HG03342 (cell line): ENCODE results near the gene TNFRSF14.
A peak's percentile ranks its signal among the peaks of the same experiment; 100 is the strongest.

Experiments
- ATAC-seq: cut with Tn5 transposase; IDR thresholded peaks from one replicate; pipeline ENCODE4 v1.9.1; 2021; ENCODE audit warnings: mild to moderate bottlenecking, moderate library complexity; ENCODE audit not compliant: unreplicated experiment

Gene TNFRSF14

DNA sequence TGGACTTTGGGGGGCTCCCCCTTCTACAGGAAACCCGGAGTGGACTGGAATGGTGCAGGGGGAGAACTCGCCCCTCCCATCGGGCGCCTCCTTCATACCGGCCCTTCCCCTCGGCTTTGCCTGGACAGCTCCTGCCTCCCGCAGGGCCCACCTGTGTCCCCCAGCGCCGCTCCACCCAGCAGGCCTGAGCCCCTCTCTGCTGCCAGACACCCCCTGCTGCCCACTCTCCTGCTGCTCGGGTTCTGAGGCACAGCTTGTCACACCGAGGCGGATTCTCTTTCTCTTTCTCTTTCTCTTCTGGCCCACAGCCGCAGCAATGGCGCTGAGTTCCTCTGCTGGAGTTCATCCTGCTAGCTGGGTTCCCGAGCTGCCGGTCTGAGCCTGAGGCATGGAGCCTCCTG lies at the start of gene TNFRSF14:
Gene TNFRSF14, plus strand, starts transcription at position 95 of the 401 bp plus-strand sequence. Its CDS starts 294 bp downstream, at position 389.
- peak; percentile 47 for ATAC-seq

DNA sequence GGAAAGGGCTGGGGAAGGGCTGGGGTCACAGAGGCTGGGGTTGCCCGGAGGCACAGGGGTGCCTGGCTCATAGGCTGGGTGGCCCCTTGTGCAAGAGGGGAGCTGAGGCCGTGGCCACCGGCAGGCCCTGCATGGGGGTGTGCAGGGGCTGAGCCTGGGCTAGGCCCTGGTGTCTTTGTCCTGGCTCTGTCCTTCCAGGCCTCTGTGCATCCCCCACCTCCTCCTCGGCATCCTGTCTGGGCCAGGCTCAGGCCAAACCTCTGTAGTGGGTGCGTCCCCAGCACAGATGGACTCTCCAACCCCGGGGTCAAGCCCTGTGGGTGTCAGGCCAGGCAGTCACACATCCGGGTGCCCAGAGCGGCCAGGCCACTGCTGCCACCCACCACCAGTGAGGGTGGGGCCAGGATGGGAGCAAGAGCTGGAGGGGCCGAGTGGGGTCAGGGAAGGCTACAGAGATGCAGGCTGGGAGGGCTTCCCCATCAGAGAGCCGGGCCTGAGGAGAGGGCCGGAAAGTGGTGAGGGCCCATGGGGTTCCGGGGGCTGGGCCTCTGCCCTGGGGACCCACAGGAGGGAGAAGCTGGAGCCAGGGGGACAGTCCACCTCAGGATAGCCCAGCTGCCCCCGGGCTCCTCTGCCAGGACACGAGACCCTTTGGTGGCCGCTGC lies 49.1 kb upstream of the TNFRSF14 start:
- no peak for ATAC-seq

DNA sequence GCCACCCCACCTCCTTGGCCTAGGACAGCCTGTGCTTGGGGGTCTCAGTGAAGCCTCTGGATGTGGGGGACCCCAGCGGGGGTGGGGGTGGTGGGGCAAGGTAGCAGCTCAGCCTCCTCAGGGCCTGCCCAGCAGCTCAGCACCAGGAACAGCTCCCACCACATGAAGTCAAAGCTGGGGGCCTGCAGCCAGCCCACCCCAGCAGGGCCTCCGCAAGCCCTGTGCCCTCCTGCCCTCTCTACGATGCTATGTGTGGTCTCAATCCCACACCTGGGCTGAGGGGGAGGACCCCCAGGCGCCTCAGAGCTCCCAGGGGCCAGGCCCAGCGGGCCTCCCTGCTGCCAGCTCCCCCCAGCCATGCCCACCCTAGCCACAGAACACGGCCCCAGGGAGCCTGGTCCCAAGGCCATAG lies 48.4 kb upstream of the TNFRSF14 start:
- ATAC-seq: no peak

DNA sequence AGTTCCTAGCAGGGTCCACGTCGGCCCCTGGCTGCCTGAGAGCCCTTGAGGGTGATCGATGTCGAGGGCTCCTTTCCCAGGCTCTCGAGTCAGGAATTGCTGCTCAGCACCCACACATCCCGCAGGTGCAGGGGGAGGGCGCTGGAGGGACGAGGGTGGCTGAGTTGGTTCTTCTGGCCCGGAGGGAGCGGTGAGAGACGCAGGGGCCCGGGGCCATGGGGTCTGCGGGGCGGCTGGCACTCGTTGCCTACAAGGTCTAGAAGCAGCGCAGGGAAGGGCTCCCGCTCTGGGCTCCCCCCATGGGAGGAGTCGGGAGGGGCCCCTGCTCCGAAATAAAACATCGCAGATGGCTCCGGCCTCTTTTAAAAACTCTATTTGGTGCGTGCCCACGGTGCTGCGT lies 48.0 kb upstream of the TNFRSF14 start:
- ATAC-seq: no peak

DNA sequence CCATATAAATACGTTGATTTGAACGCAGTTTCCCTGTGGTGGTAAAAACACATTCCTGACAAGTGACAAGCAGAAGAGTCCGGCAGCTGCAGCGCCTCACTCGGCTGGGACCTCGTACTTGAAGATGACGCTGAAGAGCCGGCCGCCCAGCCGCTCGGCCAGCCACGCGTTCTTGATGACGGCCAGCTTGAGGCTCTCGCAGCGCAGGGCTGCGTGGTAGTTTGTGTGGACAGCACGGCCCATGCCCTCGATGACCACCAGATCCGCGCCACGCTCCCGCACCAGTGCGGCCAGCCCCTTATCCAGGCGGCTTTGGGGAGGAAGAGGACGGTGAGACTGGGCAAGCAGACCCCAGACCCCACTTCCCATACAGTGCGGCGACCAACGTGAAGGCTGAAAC lies 47.4 kb upstream of the TNFRSF14 start:
- ATAC-seq: no peak

DNA sequence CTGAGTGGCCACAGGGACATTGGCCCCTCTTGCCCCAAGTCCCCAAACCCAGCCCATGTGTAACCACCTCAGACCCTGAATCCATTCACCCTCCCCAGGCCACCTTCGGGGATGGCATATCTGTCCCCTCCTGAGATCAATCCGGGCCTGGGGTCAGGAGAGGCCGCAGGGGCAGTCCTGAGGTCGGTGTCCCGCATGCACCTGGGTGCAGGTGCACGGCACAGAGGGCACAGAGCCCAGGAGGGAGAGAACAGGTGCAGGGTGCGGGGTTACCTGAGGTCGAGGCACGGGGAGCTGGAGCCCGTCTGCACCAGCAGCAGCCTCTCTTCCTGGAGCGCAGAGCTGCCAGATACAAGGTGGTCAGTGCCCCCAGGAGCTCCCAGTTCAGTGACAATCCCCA lies 46.6 kb upstream of the TNFRSF14 start:
- no peak for ATAC-seq

DNA sequence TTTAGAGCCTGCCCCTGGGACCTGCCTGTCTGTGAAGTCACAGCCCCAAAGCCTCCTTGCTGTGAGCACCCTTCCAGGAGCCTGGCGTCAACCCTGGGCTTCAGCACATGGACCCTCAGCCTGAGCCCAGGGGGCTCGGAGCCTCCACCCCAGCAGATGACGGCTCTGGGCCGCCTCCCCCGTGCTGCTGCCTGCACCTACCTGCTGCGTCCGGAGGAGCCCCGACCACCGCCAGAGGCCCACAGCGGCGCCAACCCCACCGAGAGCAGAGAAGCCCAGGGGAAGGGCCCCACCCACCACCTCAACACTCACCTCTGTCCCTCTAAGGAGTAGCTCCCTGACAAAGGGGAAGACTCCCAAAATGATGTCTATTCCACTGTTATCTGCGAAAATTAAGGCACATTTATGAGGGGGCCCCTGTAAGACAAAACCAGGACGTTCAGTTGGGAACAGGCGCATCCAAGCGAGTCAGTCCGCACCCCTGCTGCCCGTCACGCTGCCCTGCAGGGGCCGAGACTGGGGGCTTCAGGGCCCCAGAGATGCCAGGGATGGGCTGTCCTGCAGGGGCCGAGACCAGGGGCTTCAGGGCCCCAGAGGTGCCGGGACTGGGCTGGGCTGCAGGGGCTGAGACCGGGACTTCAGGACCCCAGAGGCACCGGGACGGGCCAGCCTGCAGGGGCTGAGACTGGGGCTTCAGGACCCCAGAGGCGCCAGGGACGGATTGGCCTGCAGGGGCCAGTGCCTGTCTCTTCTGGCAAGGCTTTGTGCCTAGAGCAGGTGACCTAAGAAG lies 45.6 kb upstream of the TNFRSF14 start:
- no peak for ATAC-seq

DNA sequence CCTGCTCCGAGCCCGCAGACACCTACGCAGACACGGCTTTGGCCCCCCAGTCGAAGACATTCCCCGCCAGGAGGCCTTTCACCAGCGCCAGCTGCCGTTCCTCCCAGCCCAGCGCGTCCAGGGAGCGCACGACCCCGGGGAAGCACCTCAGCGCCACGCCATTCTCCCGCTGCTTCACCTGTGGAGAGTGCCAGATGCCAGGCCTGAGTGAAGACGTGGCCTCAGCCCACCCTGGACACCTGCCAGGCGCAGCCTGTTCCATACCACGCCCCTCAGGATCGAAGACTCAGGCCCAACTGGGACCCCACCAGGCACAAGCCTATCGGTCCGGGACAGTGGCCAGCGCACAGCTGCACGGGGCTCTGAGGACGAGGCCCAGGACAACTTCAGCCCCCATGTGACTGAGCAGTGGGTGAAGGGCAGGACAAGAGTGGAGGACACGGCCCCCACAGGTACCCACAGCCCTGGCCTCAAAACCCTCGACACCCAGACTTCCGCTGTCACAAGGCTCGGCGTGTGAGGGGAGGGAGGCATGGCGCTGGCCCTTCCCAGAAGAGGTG lies 43.2 kb upstream of the TNFRSF14 start:
- no peak for ATAC-seq

DNA sequence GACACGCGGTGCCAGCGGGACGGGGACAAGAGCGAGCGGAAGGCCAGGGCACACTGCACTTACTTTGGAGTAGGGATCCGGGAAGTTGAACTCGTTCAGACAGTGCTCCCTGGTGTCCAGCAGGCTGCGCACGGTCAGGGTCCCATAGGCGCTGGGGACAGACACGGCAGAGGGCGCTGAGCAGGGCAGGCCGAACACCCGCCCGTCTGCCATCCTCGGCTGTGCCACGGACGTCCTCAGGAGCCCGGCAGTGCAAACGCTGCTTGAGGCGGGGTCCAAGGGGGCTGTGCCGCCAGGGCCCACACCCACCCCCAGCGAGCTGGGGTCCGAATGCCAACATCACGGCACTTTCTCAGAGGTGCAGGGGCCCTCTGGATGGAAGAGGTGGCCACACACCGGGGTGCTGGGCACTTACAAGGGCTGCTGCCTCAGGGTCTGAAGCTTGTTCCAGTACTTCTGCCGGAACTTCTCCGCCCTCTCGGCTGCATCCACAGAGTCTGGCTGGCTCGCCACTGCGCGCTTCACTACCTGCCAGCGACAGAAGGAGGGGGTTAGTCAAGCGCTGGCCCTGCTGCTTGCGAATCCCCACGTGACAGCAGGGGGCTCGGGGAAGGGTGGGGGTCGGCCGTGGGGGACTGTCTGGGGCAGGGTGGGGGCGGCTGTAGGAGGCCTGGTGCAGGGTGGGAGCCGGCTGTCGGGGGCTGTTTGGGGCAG lies 42.1 kb upstream of the TNFRSF14 start:
- ATAC-seq: no peak

DNA sequence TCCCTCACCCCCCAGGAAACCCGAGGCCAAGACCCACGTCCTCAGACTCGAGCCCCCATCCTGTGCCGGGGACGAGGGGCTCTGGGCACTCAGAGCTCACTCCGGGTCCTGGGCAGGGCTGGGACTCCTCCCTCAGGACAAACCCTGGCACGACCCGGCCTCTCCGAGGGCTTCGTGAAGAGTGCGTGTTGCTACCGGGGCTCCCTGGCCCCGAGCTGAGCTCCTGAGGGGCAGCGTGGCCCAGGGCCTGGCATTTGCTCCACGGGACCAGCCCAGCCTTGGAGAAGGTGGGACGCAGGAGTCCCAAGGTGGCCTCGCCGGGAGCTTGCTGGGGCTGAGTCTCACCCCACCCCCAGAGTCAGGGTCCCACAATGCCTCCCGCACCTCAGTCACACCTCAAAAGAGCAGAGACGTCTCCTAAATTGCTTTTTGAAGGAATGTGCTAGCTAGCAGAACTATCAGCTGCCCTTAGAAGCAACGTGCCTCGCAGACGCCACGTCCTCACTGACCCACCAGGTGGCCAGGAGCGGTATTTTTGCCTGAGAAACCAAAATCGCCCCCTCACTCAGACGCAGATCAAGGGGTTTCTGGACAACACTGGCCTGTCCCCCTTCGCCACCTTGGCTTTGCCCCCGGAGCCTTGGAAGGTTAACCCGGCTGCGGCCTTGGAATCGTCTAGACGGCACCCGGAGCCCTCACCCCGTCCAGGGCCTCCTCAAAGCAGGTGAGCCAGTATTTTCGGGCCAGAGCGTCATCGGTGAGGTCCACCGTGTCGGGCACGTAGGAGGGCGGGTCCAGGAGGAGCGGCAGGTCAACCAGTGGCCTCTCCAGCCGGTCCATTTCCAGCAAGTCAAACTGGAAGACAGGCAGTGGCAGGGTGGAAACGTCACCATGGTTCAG lies 41.1 kb upstream of the TNFRSF14 start:
- ATAC-seq: no peak

DNA sequence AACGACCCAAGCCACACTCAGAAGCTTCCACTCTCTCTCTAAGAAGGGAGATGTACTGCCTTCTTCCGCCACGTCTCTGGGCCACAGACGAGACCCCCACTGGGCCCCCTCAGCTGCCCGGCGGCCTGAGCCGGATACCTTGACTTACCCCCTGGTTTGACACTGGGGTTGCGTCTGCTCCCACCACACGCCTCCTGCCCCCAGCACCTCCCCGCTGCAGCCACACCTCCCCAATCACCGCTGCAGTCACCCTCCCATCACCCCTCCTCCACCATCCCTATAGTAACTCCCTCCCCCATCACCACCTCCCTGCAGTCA lies 40.4 kb upstream of the TNFRSF14 start:
- ATAC-seq: no peak

DNA sequence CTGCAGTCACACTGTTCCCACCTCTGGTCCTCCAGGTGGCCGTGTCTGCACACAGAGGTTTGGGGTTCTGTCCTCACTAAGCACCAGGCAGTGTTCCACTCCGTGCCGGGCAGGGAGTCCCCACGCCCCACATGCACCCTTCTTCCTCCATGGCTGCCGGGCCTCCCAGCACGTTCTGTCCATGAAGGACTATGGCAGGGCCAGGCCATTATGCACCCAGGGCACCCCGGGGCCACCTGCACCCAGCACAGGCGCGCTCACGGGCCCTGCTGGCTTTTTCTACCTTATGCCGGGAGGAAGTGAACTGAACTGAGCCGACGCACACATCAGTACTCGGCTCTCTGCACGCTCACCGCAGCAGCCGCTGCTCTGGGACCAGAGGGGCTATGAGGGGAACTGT lies 40.0 kb upstream of the TNFRSF14 start:
- no peak for ATAC-seq

DNA sequence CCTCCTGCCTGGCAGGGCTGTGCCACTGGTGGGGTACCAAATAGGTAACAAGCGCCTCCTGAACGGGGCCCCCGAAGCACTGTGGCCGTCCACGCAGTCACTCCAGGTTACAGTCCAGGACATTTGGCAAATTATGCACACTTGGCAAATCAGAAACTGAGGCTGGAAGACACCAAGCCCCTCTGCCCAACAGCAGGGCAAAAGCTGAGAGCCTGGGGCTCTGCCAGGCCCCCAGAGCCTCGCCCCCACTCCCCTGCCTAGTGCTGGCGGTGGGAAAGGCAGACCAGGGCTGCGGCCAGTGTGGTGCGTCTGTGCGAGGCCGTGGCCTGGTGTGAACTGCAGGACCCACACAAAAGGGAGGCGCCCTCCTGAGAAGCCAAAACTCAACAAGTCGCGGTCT lies 39.2 kb upstream of the TNFRSF14 start:
- ATAC-seq: no peak

DNA sequence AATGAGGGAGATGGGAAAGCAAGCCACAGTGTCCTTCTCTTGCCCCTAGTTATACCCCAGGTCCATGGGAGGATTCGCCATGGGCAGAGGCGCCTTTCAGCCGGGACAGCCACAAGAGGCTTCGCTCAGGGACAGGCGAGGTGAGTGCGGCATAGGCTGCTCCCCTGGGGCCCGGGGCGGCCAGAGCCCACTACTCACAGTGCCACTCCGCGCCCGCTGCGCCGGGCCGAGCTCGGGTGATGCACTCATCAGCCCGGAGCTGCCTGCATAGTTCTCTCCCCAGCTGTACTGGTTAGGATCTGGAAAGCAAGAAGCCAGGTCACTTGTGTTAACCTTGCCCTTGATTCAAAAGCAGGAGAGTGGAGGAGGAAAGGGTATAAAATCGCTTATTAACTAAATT lies 38.2 kb upstream of the TNFRSF14 start:
- ATAC-seq: no peak

DNA sequence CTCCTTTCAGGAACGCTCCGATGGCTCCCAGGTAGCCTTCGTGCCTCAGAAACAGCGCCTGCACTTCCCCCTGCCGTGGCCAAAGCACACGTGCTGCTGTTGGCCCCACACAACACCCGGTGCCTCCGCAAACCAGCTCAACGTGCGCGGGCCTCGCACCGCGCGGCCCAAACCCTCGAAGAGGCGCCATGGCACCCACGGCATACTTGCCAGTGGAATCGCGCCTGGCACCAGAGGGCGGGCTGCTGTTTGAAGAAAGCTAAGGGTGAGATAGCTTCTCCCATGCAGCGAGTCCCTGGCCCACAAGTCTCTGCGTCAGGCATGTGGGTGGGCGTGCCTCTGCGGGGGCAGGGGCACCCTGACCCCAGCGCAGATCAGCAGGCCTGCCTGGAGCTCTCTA lies 37.6 kb upstream of the TNFRSF14 start:
- no peak for ATAC-seq

DNA sequence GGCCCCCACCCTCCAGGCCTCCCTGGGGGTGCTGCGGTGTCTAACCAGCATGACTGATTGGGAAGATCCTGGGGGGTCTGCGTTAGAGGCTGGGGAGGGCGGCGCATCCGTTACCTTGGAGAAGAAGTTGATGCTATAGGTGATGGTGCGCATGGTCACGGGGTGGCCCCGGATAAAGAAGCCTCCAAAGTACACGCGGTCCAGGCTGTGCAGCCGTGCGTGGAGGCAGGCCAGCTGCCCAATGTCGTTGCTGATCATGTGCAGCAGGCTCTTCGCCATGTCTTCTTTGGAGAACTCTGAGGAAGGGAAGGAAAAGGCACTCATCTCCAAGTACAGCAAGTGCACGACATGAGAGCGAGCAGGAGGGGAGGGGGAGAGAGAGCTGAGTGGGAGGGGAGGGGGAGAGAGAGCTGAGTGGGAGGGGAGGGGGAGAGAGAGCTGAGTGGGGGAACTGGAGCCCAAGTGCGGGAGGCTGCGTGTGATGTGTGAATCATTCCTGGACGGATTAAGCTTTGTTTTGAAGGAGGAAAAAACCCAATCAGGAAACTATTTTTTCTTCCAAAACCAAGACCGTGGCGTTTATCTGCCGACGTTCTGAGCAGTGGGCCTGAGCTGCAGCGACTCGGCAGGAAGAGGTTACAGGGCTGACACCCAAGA lies 37.0 kb upstream of the TNFRSF14 start:
- no peak for ATAC-seq

DNA sequence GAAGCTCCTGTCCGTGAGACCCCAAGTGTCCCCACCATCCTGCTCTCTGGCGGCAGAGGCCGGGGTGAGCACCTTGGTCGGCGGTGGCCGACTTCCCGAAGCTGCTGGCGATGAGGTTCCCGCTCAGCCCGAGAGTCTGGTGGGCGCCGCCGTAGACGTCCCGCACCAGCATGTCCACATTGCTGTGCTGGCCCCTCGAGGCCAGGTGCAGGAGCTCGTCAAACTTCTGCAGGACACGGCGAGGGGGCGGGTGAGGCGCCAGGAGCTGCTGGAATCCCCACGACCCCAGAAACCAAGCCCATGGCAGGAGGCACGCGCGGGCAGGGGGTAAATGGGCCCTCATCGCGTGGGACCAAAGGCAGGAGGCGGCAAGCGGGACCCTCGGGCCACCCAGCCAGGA lies 36.4 kb upstream of the TNFRSF14 start:
- ATAC-seq: no peak

DNA sequence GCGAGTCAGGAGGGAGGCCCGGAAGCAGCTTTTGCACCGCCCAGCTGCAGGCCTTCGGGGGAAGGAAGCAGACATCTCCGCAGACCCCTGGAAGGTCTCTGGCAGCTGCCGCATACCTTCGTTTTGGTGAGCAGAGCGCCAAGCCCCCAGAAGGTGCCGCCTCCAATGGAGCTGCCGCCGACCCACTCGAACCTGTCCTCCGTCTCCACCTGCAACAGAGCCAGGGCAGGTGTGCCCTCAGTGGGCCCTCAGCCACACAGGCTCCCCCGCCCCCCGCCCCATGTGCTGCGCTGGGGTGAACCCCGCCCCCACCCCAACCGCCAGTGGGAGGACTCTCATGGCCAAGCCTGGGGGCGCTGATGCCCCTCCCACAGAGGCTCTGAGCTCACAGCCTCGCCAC lies 36.0 kb upstream of the TNFRSF14 start:
- no peak for ATAC-seq

DNA sequence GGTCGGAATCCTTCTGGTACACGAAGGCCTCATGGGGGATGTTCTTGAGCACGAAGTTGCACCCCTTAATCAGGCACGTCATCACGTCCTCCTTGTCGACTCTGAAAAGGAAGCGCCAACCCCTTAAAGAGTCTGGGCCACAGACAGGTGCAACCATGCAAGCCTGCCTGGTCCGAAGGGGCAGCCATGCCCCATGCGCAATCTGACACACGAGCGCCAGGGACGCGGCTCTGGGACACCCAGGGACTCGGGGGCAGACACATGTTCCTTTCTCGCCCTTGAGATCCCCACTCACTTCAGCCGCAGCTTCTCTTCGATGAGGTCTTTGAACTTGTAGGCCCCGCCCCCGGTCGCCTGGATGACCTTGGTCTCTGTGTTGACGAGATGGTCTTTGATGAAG lies 35.4 kb upstream of the TNFRSF14 start:
- ATAC-seq: no peak

DNA sequence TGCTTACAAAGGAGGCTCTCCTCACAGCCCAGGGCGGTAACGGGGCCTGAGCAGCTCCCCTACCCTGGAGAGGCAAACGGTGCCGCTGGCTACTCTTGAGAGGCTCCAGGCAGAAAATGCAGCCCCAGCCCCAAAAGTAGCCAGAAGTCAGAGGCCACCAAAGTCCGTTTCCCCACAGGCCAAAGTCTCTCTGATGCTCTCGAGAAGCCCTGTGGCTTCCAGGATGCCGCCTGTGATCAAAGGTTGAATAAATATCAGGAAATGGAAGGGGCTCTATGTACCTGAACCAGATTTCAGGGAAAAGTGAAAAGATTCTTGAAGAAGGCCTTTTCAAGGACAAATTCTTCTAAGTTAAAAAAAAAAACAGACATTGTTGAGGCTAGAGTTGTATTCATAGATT lies 33.9 kb upstream of the TNFRSF14 start:
- ATAC-seq: no peak
